Small intestine (tissue), 7 donors: ENCODE measurements around the gene HTT. TPM values are rescaled to one million over a fixed set of nuclear protein-coding genes. Genes with fewer than 3 reads are reported as not detected.

Experiments used
- DNase-seq, 2 donors: peaks; one replicate each; pipeline versions ENCODE4 v3.0.0 to v3.0.0-alpha.2; 2013
- FAIRE-seq: peaks from 2 replicates; lab custom pipeline; 2012; peaks lifted over from hg19 to GRCh38; lab: Jason Lieb, UNC
- H3K27ac ChIP-seq, 3 donors: one replicate each; pipeline ENCODE4 v1.5.1; 2013; ENCODE audit warnings: low read length in 2 of 3, mild to moderate bottlenecking in 2 of 3, control low read depth in 1 of 3, inconsistent platforms in 1 of 3, low read depth in 1 of 3, moderate library complexity in 1 of 3
- H3K27me3 ChIP-seq, 3 donors: one replicate each; pipeline ENCODE4 v1.6.1; 2013; ENCODE audit warnings: low read length in 3 of 3, inconsistent platforms in 1 of 3; ENCODE audit not compliant: control insufficient read depth in 3 of 3, insufficient read depth in 3 of 3
- H3K36me3 ChIP-seq, 3 donors: one replicate each; pipeline ENCODE4 v1.6.1; 2013; ENCODE audit warnings: low read length in 3 of 3, inconsistent platforms in 1 of 3, low read depth in 1 of 3, mild to moderate bottlenecking in 1 of 3, moderate library complexity in 1 of 3; ENCODE audit not compliant: control insufficient read depth in 3 of 3, insufficient read depth in 2 of 3
- H3K4me1 ChIP-seq, 3 donors: one replicate each; pipeline ENCODE4 v1.6.1; 2013; ENCODE audit warnings: low read length in 2 of 3, inconsistent platforms in 1 of 3, low read depth in 1 of 3, mild to moderate bottlenecking in 1 of 3, moderate library complexity in 1 of 3; ENCODE audit not compliant: control insufficient read depth in 3 of 3, insufficient read depth in 2 of 3
- H3K4me3 ChIP-seq, 3 donors: one replicate each; pipeline ENCODE4 v1.5.1; 2013; ENCODE audit warnings: low read length in 3 of 3, control low read depth in 1 of 3, inconsistent platforms in 1 of 3, low read depth in 1 of 3, mild to moderate bottlenecking in 1 of 3, moderate library complexity in 1 of 3
- H3K9me3 ChIP-seq, 2 donors: one replicate each; pipeline ENCODE4 v1.6.1; 2013; ENCODE audit warnings: low read depth in 1 of 2, low read length in 1 of 2; ENCODE audit not compliant: control insufficient read depth in 2 of 2, insufficient read depth in 1 of 2
- WGBS, 3 donors: extraction: QIAGEN DNeasy Blood & Tissue Kit; methylation state at CpG; one replicate each; pipeline ENCODE4 v1.1.7; 2013; 5-methylcytosine and 5-hydroxymethylcytosine counted together
- polyA plus RNA-seq, 4 donors: library from polyadenylated mRNA; stranded (reverse) in 3 of 4; unstranded in 1 of 4; fragments of 200-250 nt in 3 of 4; fragments of 120-200 nt in 1 of 4; gene quantifications; one replicate each; pipeline versions ENCODE4 v1.2.1 to v1.2.3, GENCODE V29; 2013
- donor health status: healthy with polysubstance abuse.
- donor health status: control.
- donor health status: control.
- donor health status: Bipolar disorder and iron deficiency.
- donor health status: healthy.

HTT gene
- polyA plus RNA-seq, 4 donors = 10.3 to 28.8 (median 14.8) TPM

GRCh38 chr4:3124070-3124767 is 49.7 kb downstream of the HTT start:
- Histone ChIP-seq H3K36me3 (peaks cover 7 to 50% (median 25%) of the 10 kb centered on the region in 3 donors), H3K4me3 (no peak overlapping the region), H3K4me1 (no peaks in the 10 kb centered on the region), H3K27me3 (no peaks in the 10 kb centered on the region), H3K9me3 (no peaks in the 10 kb centered on the region), H3K27ac (peak overlapping the region in 1 of 3 donors; percentile 64)
- FAIRE-seq (no peak), DNase-seq (no peak)
- 71 to 95% (median 91%) methylated on average over 7 of the region's 7 CpGs for WGBS, 3 donors

- no peak for FAIRE-seq
- WGBS, 3 donors = 95 to 97% (median 95%) methylated on average over 7 of the region's 7 CpGs
Measured at GRCh38 chr4:3127112-3127511, 52.6 kb downstream of the HTT start.

GRCh38 chr4:3128058-3128457 is 53.6 kb downstream of the HTT start:
- H3K27ac ChIP-seq = no peak overlapping the region
- H3K36me3 ChIP-seq = peaks cover 12 to 49% (median 23%) of the 10 kb centered on the region in 3 donors
- 95 to 100% (median 95%) methylated on average over 2 of the region's 2 CpGs for WGBS, 3 donors
- no peak overlapping the region for H3K4me3 ChIP-seq
- no peaks in the 10 kb centered on the region for H3K27me3 ChIP-seq
- FAIRE-seq = no peak
- H3K4me1 ChIP-seq = no peaks in the 10 kb centered on the region
- no peaks in the 10 kb centered on the region for H3K9me3 ChIP-seq
- no peak for DNase-seq

More at GRCh38 chr4:3127112-3127511, 52.6 kb downstream of the HTT start:
- no peaks in the 10 kb centered on the region for H3K9me3 ChIP-seq
- no peaks in the 10 kb centered on the region for H3K4me1 ChIP-seq
- peaks cover 12 to 47% (median 23%) of the 10 kb centered on the region in 3 donors for H3K36me3 ChIP-seq
- H3K27ac ChIP-seq = no peak overlapping the region
- no peaks in the 10 kb centered on the region for H3K27me3 ChIP-seq
- DNase-seq = no peak
- H3K4me3 ChIP-seq = no peak overlapping the region

- no peak overlapping the region for H3K4me3 ChIP-seq
- no peaks in the 10 kb centered on the region for H3K4me1 ChIP-seq
- H3K36me3 ChIP-seq = peaks cover 12 to 56% (median 30%) of the 10 kb centered on the region in 3 donors
- WGBS, 3 donors = 88 to 92% (median 91%) methylated on average over 1 of the region's 1 CpG
- H3K27ac ChIP-seq = no peak overlapping the region
- H3K9me3 ChIP-seq = no peaks in the 10 kb centered on the region
- no peaks in the 10 kb centered on the region for H3K27me3 ChIP-seq
- FAIRE-seq (no peak), DNase-seq (no peak)
Measured at GRCh38 chr4:3128976-3129375, 54.5 kb downstream of the HTT start.

- Histone ChIP-seq H3K36me3 (peaks cover 12 to 61% (median 30%) of the 10 kb centered on the region in 3 donors), H3K9me3 (no peaks in the 10 kb centered on the region), H3K4me1 (no peaks in the 10 kb centered on the region), H3K27me3 (no peaks in the 10 kb centered on the region), H3K27ac (no peak overlapping the region), H3K4me3 (no peak overlapping the region)
- FAIRE-seq = no peak
- 86 to 89% (median 86%) methylated on average over 3 of the region's 3 CpGs for WGBS, 3 donors
- DNase-seq = no peak
Measured at GRCh38 chr4:3130201-3130600, 55.7 kb downstream of the HTT start.

GRCh38 chr4:3130826-3131225 is 56.3 kb downstream of the HTT start:
- Histone ChIP-seq H3K9me3 (no peaks in the 10 kb centered on the region), H3K27ac (no peak overlapping the region), H3K4me3 (no peak overlapping the region), H3K27me3 (no peaks in the 10 kb centered on the region), H3K36me3 (peaks cover 12 to 61% (median 36%) of the 10 kb centered on the region in 3 donors), H3K4me1 (no peaks in the 10 kb centered on the region)
- DNase-seq = no peak
- WGBS, 3 donors = 82 to 94% (median 87%) methylated on average over 4 of the region's 4 CpGs
- FAIRE-seq = no peak

GRCh38 chr4:3134201-3134600 is 59.7 kb downstream of the HTT start:
- H3K4me3 ChIP-seq = no peak overlapping the region

GRCh38 chr4:3135155-3136011 is 60.9 kb downstream of the HTT start:
- H3K36me3 ChIP-seq = peaks cover 5 to 62% (median 29%) of the 10 kb centered on the region in 3 donors
- H3K4me3 ChIP-seq = no peak overlapping the region
- 69 to 81% (median 76%) methylated on average over 6 of the region's 6 CpGs for WGBS, 3 donors
- peak overlapping the region in 1 of 3 donors; percentile 4 for H3K27ac ChIP-seq
- FAIRE-seq (no peak), DNase-seq (no peak)
- H3K27me3 ChIP-seq = no peaks in the 10 kb centered on the region
- H3K4me1 ChIP-seq = no peaks in the 10 kb centered on the region
- no peaks in the 10 kb centered on the region for H3K9me3 ChIP-seq

More at GRCh38 chr4:3134201-3134600, 59.7 kb downstream of the HTT start:
- Histone ChIP-seq H3K36me3 (peaks cover 4 to 56% (median 28%) of the 10 kb centered on the region in 3 donors), H3K4me1 (no peaks in the 10 kb centered on the region), H3K27me3 (no peaks in the 10 kb centered on the region), H3K27ac (no peak overlapping the region), H3K9me3 (no peaks in the 10 kb centered on the region)
- FAIRE-seq = no peak
- 88 to 97% (median 94%) methylated on average over 5 of the region's 5 CpGs for WGBS, 3 donors
- DNase-seq = no peak
